Activated CD4-positive, alpha-beta T cell treated with anti-CD3 and anti-CD28 coated beads for 36 hours (primary cell): ENCODE results near the gene PLCB4. TPM values are rescaled to one million over a fixed set of nuclear protein-coding genes. Genes with fewer than 3 reads are reported as not detected.

ENCODE experiments used
- ATAC-seq: fragments of 200-7000 bp; cut with Tn5 transposase; one replicate; pipeline ENCODE4 v1.10.0; 2021; ENCODE audit warnings: mild to moderate bottlenecking, moderate library complexity
- CTCF ChIA-PET: fragments of 350-600 bp; sonication (Branson Sonifier 250); formaldehyde crosslinking; loops from one replicate; lab custom pipeline; 2021; ENCODE audit warnings: antibody characterized with exemption; lab: Charles Lee
- POLR2A ChIA-PET: fragments of 350-600 bp; sonication (Branson Sonifier 250); formaldehyde crosslinking; loops from one replicate; lab custom pipeline; 2021; ENCODE audit warnings: antibody characterized with exemption, inconsistent platforms; lab: Charles Lee
- DNase-seq: peaks from one replicate; pipeline ENCODE4 v3.0.0-alpha.2; 2020
- H3K27ac Mint-ChIP-seq: one replicate; pipeline ENCODE4 v1.8.0; 2021; ENCODE audit warnings: mixed read lengths
- H3K27me3 Mint-ChIP-seq: one replicate; pipeline ENCODE4 v1.8.0; 2021; ENCODE audit warnings: mixed read lengths
- H3K36me3 Mint-ChIP-seq: one replicate; pipeline ENCODE4 v1.8.0; 2021; ENCODE audit warnings: low read depth, mixed read lengths
- H3K4me1 Mint-ChIP-seq: one replicate; pipeline ENCODE4 v1.8.0; 2021; ENCODE audit warnings: mixed read lengths
- H3K4me3 Mint-ChIP-seq: one replicate; pipeline ENCODE4 v1.8.0; 2021; ENCODE audit warnings: mild to moderate bottlenecking, moderate library complexity, mixed read lengths
- H3K9me3 Mint-ChIP-seq: one replicate; pipeline ENCODE4 v1.8.0; 2021; ENCODE audit warnings: low read depth, mixed read lengths
- intact Hi-C, 2 experiments: fragments of 100-400 bp; cut with DNase I in 1 of 2; cut with micrococcal nuclease in 1 of 2; formaldehyde crosslinking; loops; one replicate each; pipeline versions ENCODE4 v1.14.2 to v1.15.1; 2022 to 2024; cut with DNase I, micrococcal nuclease
- total RNA-seq, 2 experiments: library from RNA; stranded (reverse); gene quantifications; one replicate each; pipeline ENCODE4 v1.2.3, GENCODE V29; 2021

The PLCB4 gene
- total RNA-seq, 2 experiments from 2014 or later = 0.02 TPM; not detected in 1

GRCh38 chr20:9131841-9132240 lies 63.0 kb downstream of the PLCB4 start:
- no peak overlapping the region for H3K27ac Mint-ChIP-seq
- DNase-seq (no peak), ATAC-seq (no peak)
- intact Hi-C loops = no loop called here
- peaks cover 3% of the 10 kb centered on the region for H3K9me3 Mint-ChIP-seq
- H3K4me3 Mint-ChIP-seq = no peak overlapping the region
- peaks cover 3% of the 10 kb centered on the region for H3K27me3 Mint-ChIP-seq
- no peaks in the 10 kb centered on the region for H3K4me1 Mint-ChIP-seq
- CTCF ChIA-PET = no interaction called here
- POLR2A ChIA-PET = no interaction called here
- H3K36me3 Mint-ChIP-seq = no peaks in the 10 kb centered on the region

DNA sequence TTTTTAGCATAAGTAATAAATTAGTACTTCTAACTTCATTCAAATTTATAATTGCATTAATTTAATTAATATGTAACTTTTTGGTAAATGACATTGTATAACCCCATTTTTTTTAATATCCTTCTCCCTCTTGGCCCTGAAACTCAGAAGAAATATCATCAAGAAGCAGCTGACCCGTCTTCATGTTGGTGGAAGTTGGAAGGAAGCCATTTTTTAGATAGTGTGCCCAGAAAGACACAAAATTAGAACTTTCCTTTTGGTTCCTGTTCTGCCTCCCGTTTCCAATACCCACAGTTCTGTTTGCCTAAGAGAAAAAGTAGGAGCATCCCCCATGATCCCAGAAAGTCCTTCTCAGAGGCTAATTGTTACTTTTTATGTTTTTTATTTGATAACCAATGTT lies 65.5 kb downstream of the PLCB4 start:
- Mint-ChIP-seq H3K27ac (no peak overlapping the region), H3K9me3 (peaks cover 3% of the 10 kb centered on the region), H3K36me3 (no peaks in the 10 kb centered on the region), H3K27me3 (peaks cover 2% of the 10 kb centered on the region), H3K4me3 (no peak overlapping the region), H3K4me1 (no peaks in the 10 kb centered on the region)
- CTCF ChIA-PET = no interaction called here
- intact Hi-C loops = no loop called here
- no peak for DNase-seq
- no peak for ATAC-seq
- POLR2A ChIA-PET = no interaction called here

GRCh38 chr20:9136114-9136513 lies 67.2 kb downstream of the PLCB4 start:
- ChIA-PET POLR2A (no interaction called here), CTCF (no interaction called here)
- H3K36me3 Mint-ChIP-seq = no peaks in the 10 kb centered on the region
- ATAC-seq (no peak), DNase-seq (no peak)
- H3K27me3 Mint-ChIP-seq = peaks cover 2% of the 10 kb centered on the region
- no peaks in the 10 kb centered on the region for H3K4me1 Mint-ChIP-seq
- H3K27ac Mint-ChIP-seq = no peak overlapping the region
- intact Hi-C loops = no loop called here
- no peak overlapping the region for H3K4me3 Mint-ChIP-seq
- peaks cover 3% of the 10 kb centered on the region for H3K9me3 Mint-ChIP-seq

DNA sequence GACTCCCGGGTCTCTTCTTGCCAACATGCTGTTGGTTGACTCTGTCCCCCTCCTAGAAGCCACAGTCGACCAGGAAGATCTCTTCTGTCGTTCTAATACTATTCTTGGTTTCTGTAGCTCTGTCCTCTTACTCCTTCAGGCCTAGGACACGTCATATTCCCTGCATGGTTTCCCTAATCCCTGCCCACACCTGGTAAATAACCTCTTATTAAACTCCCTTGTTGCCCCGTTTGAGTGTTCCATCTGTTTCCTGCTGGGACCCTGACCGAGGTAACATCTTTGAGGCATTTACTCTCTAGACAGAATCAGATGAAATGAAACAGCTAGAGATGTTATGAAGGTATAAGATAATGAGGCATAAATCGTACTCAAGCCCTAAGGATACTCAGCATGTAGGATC lies 68.1 kb downstream of the PLCB4 start:
- peaks cover 3% of the 10 kb centered on the region for H3K9me3 Mint-ChIP-seq
- ChIA-PET CTCF (no interaction called here), POLR2A (no interaction called here)
- peaks cover 2% of the 10 kb centered on the region for H3K27me3 Mint-ChIP-seq
- H3K27ac Mint-ChIP-seq = no peak overlapping the region
- no peaks in the 10 kb centered on the region for H3K4me1 Mint-ChIP-seq
- H3K4me3 Mint-ChIP-seq = no peak overlapping the region
- intact Hi-C loops = no loop called here
- ATAC-seq = no peak
- no peak for DNase-seq
- H3K36me3 Mint-ChIP-seq = no peaks in the 10 kb centered on the region

- intact Hi-C loops = no loop called here
- H3K4me3 Mint-ChIP-seq = no peak overlapping the region
- POLR2A ChIA-PET = no interaction called here
Observed at GRCh38 chr20:9139106-9139833, 70.4 kb downstream of the PLCB4 start.

DNA sequence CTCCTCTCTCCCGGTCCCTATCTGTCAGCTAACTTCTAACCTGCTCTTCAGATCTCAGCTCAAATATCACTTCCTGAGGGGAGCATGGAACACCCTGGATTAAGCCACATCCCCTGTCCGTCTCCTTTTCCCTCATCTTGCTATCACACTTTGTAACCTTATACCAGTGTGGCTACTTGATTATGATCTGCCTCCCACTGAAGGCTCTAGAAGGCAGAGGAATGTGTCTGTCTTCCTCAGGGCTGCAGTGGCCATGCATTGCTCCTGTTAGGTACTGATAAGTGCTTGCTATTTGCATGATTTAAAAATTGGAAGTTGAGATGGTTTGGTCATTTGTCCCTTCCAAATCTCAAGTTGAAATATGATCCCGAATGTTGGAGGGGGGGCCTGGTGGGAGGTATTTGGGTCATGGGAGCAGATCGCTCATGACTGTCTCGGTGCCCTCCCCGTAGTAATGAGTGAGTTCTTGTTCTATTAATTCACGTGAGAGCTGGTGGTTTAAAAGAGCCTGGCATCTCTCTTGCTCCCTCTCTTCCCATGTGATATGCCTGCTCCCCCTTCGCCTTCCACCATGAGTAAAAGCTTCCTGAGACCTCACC lies 71.4 kb downstream of the PLCB4 start:
- Mint-ChIP-seq H3K4me1 (no peaks in the 10 kb centered on the region), H3K27ac (no peak overlapping the region), H3K27me3 (peaks cover 2% of the 10 kb centered on the region), H3K9me3 (no peaks in the 10 kb centered on the region), H3K36me3 (no peaks in the 10 kb centered on the region), H3K4me3 (no peak overlapping the region)
- ATAC-seq = no peak
- DNase-seq = no peak
- intact Hi-C loops = no loop called here
- POLR2A ChIA-PET = no interaction called here
- CTCF ChIA-PET = no interaction called here

More at GRCh38 chr20:9139106-9139833, 70.4 kb downstream of the PLCB4 start:
- no peak overlapping the region for H3K27ac Mint-ChIP-seq
- H3K36me3 Mint-ChIP-seq = no peaks in the 10 kb centered on the region
- CTCF ChIA-PET = interaction anchor here (0.7 kb wide), 1 partner anchor 103 kb away, joined by 3 read pairs; no protein-coding TSS in a partner anchor
- ATAC-seq (no peak), DNase-seq (no peak)
- no peaks in the 10 kb centered on the region for H3K4me1 Mint-ChIP-seq
- H3K9me3 Mint-ChIP-seq = no peaks in the 10 kb centered on the region
- peaks cover 2% of the 10 kb centered on the region for H3K27me3 Mint-ChIP-seq

DNA sequence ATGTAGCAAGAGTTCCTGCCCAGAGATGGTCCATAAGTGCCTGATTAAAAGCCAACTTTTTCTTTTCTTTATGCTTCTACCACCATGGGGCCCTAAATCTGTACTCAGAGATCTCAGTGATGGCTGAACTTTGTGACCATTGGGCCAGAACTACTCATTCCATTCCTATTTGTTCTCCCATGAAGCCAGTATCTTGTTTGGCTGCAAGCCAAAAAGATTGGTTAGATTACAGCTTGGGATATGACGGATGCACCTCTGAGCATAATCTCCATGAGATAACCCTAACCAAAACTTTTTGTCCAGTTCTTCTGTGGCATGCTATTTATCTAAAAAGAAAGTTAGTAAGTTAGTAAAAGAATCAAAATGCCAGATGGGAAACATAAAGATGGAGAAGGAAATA lies 72.2 kb downstream of the PLCB4 start:
- DNase-seq = no peak
- POLR2A ChIA-PET = no interaction called here
- no peak overlapping the region for H3K4me3 Mint-ChIP-seq
- H3K27me3 Mint-ChIP-seq = peaks cover under 1% of the 10 kb centered on the region
- H3K36me3 Mint-ChIP-seq = no peaks in the 10 kb centered on the region
- H3K27ac Mint-ChIP-seq = no peak overlapping the region
- intact Hi-C loops = no loop called here
- no peaks in the 10 kb centered on the region for H3K9me3 Mint-ChIP-seq
- ATAC-seq = no peak
- no peaks in the 10 kb centered on the region for H3K4me1 Mint-ChIP-seq
- CTCF ChIA-PET = no interaction called here

- Mint-ChIP-seq H3K9me3 (no peaks in the 10 kb centered on the region), H3K4me1 (no peaks in the 10 kb centered on the region), H3K27me3 (no peaks in the 10 kb centered on the region), H3K36me3 (no peaks in the 10 kb centered on the region), H3K27ac (no peak overlapping the region), H3K4me3 (no peak overlapping the region)
- ATAC-seq (no peak), DNase-seq (no peak)
- intact Hi-C loops = no loop called here
- CTCF ChIA-PET = interaction anchor here (1.0 kb wide), 1 partner anchor 8 kb away, joined by 3 read pairs; no protein-coding TSS in a partner anchor
- POLR2A ChIA-PET = no interaction called here
Observed at GRCh38 chr20:9141921-9142320, 73.0 kb downstream of the PLCB4 start.

- Mint-ChIP-seq H3K4me3 (no peak overlapping the region), H3K27ac (no peak overlapping the region), H3K36me3 (no peaks in the 10 kb centered on the region), H3K4me1 (no peaks in the 10 kb centered on the region), H3K27me3 (no peaks in the 10 kb centered on the region), H3K9me3 (no peaks in the 10 kb centered on the region)
- DNase-seq (no peak), ATAC-seq (no peak)
- ChIA-PET POLR2A (no interaction called here), CTCF (no interaction called here)
- intact Hi-C loops = no loop called here
Observed at GRCh38 chr20:9142809-9143208, 73.9 kb downstream of the PLCB4 start.

GRCh38 chr20:9143926-9144325 lies 75.0 kb downstream of the PLCB4 start:
- ATAC-seq (no peak), DNase-seq (no peak)
- intact Hi-C loops = no loop called here
- ChIA-PET CTCF (interaction anchor here (0.7 kb wide), 1 partner anchor 1276 kb away, joined by 4 read pairs; no protein-coding TSS in a partner anchor), POLR2A (no interaction called here)
- Mint-ChIP-seq H3K27me3 (no peaks in the 10 kb centered on the region), H3K4me1 (no peaks in the 10 kb centered on the region), H3K36me3 (no peaks in the 10 kb centered on the region), H3K4me3 (no peak overlapping the region), H3K27ac (no peak overlapping the region), H3K9me3 (no peaks in the 10 kb centered on the region)

DNA sequence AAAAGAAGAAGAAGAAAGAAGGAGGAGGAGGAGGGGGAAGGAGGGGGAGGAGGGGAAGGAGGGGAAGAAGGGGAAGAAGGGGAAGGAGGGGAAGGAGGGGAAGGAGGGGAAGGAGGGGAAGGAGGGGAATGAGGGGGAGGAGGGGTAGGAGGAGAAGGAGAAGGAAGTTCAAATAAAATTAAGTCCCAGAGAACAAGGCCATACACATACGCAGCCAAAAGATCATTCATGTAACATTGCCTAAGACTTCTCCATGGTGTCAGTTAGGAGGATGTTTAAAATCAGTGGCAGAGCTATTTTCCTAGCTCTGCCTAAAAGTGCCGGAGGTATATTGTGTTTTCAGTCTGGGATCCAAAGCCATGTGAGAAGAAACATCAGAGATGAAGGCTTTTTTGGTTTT lies 75.8 kb downstream of the PLCB4 start:
- Mint-ChIP-seq H3K9me3 (no peaks in the 10 kb centered on the region), H3K4me1 (no peaks in the 10 kb centered on the region), H3K4me3 (no peak overlapping the region), H3K27ac (no peak overlapping the region), H3K27me3 (no peaks in the 10 kb centered on the region), H3K36me3 (no peaks in the 10 kb centered on the region)
- ChIA-PET CTCF (no interaction called here), POLR2A (no interaction called here)
- no peak for ATAC-seq
- DNase-seq = no peak
- intact Hi-C loops = no loop called here

DNA sequence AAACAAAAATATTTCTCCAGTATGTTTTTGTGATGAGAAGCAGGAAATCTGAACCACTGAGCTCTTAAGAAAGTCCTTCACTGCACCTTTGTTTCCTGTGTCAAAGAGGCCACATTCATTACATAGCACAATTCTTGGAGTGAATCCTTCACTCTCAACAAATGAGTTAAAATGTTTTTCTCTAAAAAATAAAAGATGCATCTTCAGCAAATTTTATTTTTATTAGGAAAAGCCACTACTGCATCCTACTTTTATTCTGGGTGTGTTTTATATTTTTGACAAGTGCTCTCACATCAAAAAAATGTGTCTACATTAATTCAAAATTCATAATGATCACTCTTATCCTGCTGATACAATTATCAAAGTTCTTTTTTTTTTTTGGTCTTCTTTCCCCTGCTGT lies 76.3 kb downstream of the PLCB4 start:
- Mint-ChIP-seq H3K27me3 (no peaks in the 10 kb centered on the region), H3K4me1 (no peaks in the 10 kb centered on the region), H3K36me3 (no peaks in the 10 kb centered on the region), H3K4me3 (no peak overlapping the region), H3K9me3 (no peaks in the 10 kb centered on the region), H3K27ac (no peak overlapping the region)
- ChIA-PET CTCF (no interaction called here), POLR2A (no interaction called here)
- no peak for ATAC-seq
- no peak for DNase-seq
- intact Hi-C loops = no loop called here
